ENCODE data around the gene ANGPTL1.

GRCh38 chr1:178870221-178870620, 656 bp downstream of the ANGPTL1 start:
- TF ChIP-seq CTCF (conservative IDR thresholded peaks at IDR 0.05; ENCODE audit: low read depth in 2 of 2), result no peak
- no peak for TF ChIP-seq POLR2AphosphoS5 (IDR thresholded peaks at IDR 0.05; ENCODE audit: low read depth)
- no peak for TF ChIP-seq CREB1 (CRISPR knock-in tag; IDR thresholded peaks at IDR 0.05; ENCODE audit: low read depth)
- no peak for TF ChIP-seq ETS1 (IDR thresholded peaks at IDR 0.05)
- TF ChIP-seq EZH2 (IDR thresholded peaks at IDR 0.05; ENCODE audit: low read depth, unreplicated experiment), result no peak
- no peak for TF ChIP-seq REST (IDR thresholded peaks at IDR 0.05; ENCODE audit: unreplicated experiment)
- no peak for TF ChIP-seq EZH2phosphoT487 (IDR thresholded peaks at IDR 0.05; ENCODE audit: unreplicated experiment)
- no peak for TF ChIP-seq JUNB (IDR thresholded peaks at IDR 0.05; ENCODE audit: unreplicated experiment)
- no peak for TF ChIP-seq ZNF462 (CRISPR knock-in tag; IDR thresholded peaks at IDR 0.05)

Data from GM23338 (cell line).